Sigmoid colon (tissue), 4 donors: ENCODE results near the gene PPP1R3C.

ENCODE experiments used
- EP300 ChIP-seq, 4 donors: sonication (generic); formaldehyde crosslinking; IDR thresholded peaks; one replicate each; pipeline ENCODE4 v1.6.1; 2017; ENCODE audit warnings: antibody characterized with exemption in 4 of 4
- POLR2A ChIP-seq, 2 donors: fragments of 450-650 bp; IDR thresholded peaks; one replicate each; pipeline ENCODE4 v1.6.1; 2016; ENCODE audit warnings: antibody characterized with exemption in 2 of 2, mild to moderate bottlenecking in 2 of 2, moderate library complexity in 2 of 2
- TF ChIP-seq, protein P1 (sequence below), 4 experiments: fragments of 450-650 bp in 3 of 4; fragments of 200-600 bp in 1 of 4; IDR thresholded peaks; one replicate each; pipeline ENCODE4 v1.5.1; 2016 to 2019; ENCODE audit warnings: antibody characterized with exemption in 4 of 4, mild to moderate bottlenecking in 3 of 4, moderate library complexity in 2 of 4

DNA sequence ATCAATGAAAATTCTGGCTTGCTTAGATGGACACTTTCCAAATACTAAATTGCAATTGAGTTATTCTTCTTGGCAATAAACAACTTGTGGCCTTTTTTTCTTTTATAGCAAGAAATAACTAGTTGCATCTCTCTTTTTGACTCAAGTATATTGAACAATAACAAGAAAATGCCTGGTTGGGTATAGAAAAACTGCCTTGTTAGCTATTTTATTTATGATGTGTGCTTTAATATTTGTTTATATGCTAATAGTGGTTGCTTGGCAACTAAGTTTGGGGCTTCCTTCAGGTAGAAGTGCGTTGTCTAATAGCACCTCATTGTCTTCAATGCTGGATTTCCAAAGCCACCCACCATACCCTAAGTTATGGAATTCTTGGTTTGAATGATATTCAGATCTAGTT, 30.1 kb upstream of the PPP1R3C start:
- TF ChIP-seq POLR2A (IDR thresholded peaks at IDR 0.05) (no peak), EP300 (IDR thresholded peaks at IDR 0.05) (no peak)
- TF ChIP-seq, protein P1, sequence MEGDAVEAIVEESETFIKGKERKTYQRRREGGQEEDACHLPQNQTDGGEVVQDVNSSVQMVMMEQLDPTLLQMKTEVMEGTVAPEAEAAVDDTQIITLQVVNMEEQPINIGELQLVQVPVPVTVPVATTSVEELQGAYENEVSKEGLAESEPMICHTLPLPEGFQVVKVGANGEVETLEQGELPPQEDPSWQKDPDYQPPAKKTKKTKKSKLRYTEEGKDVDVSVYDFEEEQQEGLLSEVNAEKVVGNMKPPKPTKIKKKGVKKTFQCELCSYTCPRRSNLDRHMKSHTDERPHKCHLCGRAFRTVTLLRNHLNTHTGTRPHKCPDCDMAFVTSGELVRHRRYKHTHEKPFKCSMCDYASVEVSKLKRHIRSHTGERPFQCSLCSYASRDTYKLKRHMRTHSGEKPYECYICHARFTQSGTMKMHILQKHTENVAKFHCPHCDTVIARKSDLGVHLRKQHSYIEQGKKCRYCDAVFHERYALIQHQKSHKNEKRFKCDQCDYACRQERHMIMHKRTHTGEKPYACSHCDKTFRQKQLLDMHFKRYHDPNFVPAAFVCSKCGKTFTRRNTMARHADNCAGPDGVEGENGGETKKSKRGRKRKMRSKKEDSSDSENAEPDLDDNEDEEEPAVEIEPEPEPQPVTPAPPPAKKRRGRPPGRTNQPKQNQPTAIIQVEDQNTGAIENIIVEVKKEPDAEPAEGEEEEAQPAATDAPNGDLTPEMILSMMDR (IDR thresholded peaks at IDR 0.05), result no peak
